HuH-7.5 (cell line): ENCODE results near the gene BMPR1B.
A peak's percentile ranks its signal among the peaks of the same experiment; 100 is the strongest.

Experiments used
- DNase-seq: peaks from one replicate; pipeline ENCODE4 v3.0.0; 2011; ENCODE audit warnings: low spot score

Gene BMPR1B

DNA sequence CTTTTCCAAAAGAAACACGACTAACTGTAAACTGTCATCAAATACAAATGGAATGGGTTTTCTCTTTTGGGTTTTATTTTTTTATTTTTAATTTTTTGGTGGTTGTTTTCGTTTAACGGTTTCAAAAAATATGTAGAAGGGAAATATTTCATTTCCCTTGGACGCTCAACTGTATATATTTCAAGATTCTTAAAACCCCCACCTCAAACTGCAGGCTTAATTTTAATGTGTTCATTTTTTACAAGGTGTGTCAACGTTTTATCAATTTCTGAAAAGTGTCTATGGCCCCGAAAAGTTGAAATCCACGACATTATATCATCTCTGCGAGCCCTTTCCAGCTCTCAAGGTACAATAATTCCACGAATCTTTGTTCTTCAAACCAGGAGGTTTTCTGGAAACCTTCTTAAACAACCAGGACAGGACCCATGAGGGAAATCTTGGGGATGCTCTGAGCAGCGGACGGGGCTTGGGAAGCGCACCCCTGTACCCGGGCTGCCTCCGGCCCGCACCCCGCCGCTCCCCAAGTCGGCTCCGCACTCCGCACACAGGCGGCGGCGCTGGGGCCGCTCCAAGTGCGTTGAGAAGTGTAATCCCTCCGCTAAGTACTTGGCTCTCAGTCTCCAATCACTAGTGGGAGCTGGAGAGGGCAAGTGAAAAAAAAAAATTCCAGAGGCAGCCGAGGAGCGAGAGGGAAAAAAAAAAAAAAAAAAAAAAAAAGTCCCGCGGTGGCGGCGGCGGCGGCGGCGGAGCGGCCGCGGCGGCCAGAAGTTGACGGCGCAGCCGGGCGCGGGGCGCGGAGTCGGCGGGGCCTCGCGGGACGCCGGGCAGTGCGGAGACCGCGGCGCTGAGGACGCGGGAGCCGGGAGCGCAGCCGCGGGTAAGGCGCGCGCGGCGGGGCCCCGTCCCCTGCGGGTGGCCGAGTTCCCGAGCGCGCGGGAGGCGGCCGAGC, at the start of gene BMPR1B:
BMPR1B (plus strand) TSS at position 764 of the 949 bp plus-strand sequence. CDS start 346,470 bp downstream, outside the sequence.
- DNase-seq, result peak; percentile 40

DNA sequence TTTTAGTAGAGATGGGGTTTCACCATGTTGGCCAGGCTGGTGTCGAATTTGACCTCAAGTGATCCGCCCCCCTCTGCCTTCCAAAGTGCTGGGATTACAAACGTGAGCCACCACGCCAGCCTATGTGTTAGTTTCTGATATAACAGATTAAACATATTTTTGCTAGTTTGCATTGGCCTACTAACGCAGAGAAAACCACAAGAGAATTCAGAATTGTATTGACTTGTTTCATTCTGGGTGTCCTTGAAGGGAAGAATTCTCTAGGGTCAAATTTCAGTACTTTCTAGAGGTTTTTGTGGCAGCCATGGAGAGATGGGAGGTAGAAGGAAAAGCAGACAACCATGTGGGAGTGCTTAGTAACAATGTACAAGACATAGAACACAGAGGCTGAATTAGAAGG, 46.1 kb upstream of the BMPR1B start:
- DNase-seq, result no peak

DNA sequence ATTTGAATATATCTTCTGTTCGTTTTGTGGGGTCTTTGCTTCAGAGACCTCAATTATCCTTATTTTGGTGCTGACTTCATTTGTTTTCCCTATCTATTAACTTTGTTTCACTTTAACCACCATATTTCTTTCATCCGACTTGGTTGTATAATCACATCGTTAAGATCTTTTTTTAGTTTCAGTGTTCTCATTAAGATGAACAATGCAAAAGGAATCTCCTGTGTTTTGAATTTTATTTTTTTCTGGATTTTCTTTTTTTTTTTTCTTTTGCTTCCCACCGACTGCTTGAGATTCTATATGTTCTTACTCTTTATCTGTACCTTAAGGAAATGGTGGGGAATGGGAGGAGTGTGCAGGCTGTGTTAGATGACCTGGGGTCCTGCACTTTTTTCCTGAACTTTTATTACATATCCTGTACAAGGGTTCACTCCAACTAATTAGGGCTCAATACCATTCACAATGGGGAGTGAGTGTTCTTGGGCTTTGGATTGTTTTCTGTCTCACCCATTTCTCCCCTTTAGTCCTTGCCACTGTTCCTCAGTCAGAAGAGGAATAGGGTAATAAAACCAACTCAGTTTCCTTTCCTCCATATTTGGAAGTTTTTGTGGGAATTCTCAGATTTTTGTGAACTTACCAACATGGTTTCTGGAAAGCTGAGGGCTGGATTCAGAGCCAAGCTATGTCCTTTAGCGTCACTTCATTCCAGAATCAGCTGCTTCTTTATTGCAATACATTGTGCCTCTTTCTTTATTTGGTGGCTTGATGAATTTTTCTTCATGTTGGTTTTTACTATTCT, 43.2 kb upstream of the BMPR1B start:
- no peak for DNase-seq

DNA sequence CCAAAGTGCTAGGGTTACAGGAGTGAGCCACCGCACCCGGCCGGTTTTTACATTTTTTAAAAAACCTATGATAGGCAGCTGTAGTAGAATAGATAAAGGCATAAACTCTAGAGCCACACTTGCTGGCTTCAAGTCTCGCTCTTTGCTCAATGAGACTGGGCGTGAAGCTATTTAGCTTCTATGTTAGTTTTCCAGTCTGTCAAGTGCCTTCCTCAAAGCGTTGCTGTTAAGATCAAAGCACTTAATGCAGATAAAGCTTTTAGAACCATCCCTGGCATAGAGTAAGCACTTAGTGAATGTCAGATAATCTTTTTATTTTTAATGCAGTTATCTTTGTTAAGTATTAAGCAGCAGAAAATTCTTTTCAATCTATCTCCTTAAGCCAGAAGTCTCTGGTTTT, 42.0 kb upstream of the BMPR1B start:
- no peak for DNase-seq

DNA sequence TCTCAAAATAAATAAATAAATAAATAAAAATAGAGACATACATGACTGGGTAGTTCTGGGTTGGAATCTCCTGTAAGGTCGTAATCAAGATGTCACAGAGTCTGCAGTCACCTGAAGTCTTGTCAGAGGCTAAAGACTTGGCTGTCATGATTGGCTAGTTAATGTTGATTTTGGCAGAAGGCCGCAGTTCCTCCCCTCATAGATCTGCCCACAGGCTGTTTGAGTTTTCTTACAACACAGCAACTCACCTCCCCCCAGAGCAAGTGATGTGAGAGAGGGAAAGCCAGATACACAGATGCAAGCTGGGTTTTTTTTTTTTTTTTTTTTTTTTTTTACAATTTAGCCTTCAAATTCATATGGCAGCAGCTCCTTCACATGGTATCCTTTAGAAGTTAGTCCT, 36.4 kb upstream of the BMPR1B start:
- no peak for DNase-seq

DNA sequence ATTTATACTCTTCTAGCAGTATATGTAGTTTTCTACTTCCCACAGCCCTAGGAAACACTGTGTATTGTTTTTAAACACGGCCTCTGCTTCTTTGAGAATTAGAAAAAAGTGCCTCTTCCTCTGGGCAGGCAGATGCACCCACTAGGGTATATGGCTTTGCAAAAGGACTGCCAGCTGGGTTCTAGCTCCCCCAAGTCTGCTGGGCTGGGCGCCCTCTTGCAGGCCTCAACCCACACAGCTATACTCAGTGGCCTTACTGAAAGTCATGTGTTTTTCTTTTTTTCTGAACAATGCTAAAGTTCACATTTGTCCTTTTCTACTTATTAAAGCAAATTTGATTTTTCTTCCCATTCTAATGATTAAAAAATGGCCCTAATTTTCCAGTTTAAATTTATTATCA, 35.5 kb upstream of the BMPR1B start:
- DNase-seq, result no peak

DNA sequence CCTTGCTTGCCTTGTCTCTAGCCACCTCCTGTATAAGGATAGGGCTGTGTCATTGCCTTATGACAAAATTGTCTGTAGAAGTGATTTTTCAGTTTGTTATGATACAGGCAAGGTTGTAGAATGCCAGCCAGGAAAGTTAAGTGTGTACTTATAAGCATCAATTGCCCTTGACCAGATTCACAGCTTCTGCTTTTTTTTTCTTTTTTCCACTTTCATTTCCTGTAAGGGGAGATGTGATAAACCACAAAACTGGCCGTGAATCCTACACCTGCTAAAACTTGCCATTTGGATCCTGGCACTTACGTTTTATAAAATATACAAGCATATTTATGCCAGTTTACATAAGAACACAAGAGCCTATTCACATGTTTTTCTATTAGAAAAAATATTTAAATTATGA, 35.0 kb upstream of the BMPR1B start:
- DNase-seq, result no peak

DNA sequence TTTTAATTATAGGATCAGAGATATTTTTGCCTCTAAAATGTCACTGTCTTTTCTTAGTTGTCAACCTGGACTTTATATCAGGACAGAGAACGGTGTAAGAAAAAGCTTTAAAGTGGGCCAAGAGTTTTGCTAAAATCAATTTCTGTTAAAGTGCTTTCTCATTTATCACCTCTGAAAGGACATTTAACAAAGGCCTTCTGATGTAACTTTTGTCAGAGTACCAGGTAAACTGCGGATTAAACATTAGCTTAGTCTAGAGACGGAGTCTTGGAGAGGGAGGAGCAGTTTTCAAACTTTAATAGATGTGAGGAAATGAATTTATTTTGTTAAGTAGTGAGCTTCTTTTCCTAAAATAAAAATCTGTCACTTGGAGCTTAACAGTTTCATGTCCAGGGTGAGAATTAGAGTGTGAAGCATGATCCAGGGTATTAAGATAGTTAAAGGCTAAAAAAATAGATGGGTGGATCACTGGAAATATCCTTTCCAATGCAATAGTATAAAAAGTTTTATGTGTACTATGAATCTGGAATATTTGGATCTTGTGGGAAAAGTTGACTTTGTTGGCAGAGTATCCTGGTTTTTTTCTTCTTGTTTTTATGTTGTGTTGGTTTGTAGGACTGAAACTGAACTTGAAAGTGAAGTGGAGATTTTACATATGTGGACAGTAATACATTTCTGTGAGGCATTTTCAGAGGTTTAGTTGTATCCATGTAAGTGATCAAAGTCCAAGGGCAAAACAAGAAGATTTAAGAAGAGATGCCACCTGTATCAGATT, 33.6 kb upstream of the BMPR1B start:
- no peak for DNase-seq

DNA sequence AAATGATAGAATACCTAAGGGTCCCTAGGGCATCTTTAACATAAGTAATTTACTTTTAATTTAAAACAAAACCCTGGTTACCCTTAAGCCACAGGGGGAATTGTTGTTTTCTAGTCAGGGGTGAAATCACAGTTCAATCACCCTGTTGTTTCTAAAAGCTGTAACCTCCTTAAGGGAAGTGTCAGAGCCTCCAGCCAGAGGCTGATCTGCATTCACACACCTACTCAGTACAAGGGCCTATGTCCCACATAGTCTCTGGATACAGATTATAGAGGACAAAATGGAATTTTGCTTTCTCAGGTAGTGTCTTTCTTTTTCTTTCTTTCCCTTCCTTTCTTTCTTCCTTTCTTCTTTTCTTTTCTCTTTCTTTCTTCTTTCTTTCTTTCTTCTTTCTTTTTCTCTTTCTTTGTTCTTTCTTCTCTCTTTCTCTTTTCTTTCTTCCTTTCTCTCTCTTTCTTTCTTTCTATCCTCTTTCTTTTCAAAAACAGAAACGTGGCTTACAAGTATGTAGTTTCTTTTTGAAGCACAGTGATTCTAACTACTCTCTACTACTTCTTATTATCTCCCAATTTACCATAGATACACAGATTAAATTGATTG, 31.1 kb upstream of the BMPR1B start:
- DNase-seq, result no peak

DNA sequence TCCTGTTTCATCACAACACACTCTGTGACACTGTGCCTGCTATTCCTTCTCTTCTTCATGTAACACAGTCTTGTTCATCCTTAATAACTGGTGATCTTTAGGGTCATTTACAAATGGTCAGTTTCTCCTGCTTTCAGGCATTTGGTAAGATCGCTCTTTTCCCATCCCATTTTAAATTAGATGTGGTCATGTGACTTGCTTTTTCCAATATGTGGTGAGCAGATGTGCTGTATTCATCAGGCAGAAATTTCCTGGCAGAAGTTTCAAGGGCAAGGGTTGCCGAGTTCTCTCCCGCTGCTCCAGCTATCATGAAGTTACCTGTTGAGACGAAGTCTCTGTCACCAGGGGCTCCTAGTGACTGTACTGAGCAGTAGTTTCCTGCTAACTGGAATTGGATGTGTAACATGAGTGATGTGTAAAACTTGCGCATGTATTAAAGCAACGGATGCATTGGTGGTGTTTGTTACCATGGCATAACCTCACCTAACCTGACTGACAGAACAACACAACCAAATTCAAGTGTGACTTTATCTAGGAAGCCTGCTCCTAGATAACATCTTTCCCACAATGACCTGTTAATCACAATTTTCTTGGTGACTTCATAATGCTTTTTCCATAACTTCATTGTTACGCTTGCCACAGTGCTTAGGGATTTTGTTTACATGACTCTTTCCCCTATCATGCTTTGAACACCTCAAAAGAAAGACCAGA, 29.5 kb upstream of the BMPR1B start:
- DNase-seq, result no peak

DNA sequence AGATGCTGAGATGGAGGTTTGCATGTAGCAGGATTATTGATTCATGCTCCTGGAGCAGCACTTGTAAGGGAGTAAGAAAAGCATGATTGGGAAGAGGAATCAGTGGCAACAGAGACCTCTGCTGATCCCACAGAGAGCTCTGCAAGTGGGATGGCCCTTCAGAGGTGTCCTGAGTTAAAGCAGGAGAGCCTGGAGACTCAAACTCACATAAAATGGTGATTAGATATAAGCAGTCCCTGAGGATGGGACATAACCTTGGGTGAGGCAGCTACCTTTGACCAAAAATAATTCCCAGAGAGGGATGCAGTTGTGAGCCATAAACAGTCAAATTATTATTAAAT, 25.4 kb upstream of the BMPR1B start:
- no peak for DNase-seq

DNA sequence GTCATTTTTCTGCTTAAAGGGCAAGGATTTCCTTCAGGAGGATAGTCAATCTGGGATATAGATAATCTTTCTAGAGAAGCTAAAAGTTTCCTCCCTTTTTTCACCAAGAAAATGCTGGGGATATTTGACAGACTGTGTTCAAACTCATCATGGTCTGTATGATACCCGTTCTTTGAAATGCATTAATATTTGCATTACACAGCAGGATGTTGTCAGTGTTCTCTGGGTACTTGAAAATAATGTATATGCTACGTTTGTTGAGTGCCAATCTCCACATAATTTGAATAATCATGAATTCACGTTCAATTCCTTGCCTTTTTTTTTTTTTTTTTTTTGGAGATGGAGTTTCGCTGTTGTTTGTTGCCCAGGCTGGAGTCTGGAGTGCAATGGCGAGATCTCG, 18.0 kb upstream of the BMPR1B start:
- no peak for DNase-seq

DNA sequence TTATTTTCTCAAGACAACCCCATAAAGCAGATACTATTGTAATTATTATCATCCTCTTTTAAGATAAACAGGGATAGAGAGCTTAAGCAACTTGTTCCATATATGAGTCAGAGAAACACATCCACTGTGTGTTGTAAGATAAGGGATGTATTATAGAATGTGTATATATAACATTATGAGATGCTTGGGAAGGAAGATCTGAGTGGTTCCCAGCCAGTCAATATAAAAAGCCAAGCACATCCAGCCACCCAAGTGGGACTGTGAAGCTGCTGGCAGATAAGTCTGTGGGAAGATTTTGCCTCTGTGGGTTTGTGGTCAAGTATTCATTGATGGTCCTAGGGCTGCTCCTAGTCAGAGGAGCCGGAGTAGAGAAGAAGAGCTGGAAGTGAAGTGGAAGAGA, 16.5 kb upstream of the BMPR1B start:
- no peak for DNase-seq

DNA sequence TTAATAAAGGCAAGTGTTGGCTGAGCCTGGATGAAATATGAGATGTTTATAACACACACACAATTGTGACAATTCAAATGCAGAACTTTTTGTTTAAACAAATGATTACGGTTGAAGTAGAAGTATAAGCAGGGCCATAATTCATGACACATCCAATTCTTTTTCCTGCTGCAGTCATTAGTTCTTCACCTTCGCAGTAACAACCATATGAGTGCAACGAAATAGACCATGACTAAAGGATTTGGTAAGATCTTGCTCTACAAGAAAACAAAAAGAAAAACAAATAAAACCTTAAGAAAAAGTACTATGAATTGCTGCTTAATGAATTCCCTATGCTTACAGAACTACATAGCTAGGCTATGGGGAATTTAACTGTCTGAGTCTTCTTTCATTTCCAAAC, 13.9 kb upstream of the BMPR1B start:
- DNase-seq, result no peak

DNA sequence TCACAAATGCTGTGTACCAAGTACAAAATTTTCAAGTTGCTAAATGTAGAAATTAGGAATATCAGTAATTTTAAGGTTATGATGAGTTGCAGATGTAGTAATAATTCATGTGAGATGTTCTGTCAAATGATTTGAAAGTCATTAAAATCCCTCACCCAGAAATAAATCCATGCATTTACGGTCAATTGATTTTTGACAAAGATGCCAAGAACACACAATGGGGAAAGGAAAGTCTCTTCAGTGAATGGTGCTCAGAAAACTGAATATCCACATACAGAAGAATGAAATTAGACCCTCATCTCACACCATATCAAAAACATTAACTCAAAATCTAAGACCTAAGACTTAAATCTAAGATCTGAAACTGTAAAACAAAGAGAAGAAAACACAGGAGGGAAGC, 12.9 kb upstream of the BMPR1B start:
- DNase-seq, result no peak

DNA sequence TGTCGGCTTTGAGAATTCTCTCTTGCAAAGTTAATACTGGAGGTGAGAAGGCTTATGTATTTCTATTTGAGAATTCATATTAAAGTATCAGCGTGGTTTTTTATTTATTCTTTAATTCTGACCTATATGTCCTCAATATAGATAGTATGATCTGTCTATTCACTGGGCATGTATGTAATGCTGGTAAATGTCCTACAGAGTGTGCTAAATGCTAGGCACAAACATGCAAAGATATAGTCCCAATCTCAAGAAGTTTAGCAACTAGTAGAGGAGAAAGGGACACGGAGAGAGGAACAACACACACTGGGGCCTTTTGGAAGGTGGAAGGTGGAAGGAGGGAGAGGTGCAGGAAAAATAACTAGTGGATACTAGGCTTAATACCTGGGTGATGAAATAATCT, 11.0 kb upstream of the BMPR1B start:
- DNase-seq, result no peak

DNA sequence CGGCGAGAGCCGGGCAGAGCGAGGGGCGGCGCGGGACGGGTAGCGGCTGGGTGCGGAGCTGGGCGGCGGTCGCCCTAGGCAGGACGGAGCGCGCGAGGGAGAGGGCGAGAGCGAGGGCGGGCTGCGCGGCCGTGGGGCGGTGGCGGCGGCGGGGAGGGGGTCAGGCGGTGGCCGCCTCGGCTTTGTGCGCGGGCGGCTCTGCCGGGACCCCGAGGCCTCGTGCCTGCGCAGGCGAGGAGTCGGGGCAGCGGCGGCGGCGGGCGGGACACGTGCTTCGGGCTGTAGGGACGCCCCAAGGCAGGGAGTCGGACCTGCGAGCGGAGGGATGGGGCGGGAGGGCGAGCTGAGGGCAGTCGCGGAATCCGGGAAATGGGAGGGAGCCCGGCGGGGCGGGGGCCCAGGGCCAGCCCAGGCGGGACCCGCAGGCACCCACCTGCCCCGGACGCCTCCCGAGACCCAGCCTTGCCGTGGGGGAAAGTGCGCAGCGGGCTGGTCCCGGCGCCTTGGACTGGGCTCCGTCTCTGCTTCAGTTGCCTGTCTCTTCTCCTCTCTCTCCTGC, 465 bp downstream of the BMPR1B start:
- DNase-seq, result peak; percentile 29

DNA sequence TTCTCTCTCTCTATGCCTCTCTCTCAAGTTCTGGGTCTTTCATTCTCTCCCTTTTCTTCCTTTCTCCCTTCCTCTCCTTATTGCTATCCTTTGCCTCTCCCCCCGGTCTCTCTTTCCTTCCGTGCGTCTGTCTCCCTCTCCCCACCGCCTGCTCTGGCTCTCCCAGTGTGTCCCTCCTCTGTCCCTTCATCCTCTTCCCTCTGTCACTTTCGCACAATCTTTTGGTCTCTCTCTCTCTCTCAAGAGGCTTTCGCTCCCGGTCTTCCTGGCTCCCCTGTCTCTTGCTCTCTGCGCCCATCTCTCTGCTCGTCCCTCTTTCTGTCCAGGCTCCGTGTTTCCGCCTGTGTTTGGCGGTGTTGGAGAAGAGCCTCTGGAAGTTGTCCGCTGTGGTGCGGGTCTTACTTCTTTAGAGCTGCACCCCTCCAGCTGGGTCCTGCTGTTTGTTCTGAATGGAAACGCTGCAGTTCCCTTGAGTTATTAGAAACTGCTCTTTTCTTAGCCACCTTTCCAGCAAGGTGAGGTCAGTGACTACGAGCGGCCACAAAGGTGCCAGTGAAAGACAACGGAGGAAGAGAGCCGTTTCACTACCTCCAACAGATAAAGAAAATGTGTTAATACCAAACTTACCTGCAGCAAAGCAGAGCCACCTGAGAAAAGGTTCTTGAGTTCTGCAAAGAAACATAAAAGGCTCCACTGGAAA, 1.1 kb downstream of the BMPR1B start:
- DNase-seq, result peak; percentile 29

DNA sequence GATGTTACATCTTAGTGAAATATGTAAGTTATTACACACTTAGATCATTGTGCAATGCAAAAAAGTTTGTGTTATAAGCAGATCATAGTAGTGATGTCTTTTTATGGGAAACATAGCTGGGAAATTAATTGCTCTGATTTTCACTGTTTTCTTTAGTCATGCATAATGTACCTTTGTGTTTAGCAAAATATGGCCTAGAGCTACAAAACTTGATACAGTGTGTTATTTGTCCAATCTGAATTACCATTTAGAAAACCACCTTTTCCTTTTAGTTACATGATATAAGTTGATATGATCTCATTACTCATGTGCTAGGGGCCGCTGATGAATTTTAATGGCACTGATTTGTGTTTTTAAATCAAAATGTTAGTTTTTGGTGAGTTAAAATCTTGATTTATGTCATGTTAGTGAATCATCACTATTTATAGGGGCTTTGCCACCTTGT, 2.0 kb downstream of the BMPR1B start:
- no peak for DNase-seq

DNA sequence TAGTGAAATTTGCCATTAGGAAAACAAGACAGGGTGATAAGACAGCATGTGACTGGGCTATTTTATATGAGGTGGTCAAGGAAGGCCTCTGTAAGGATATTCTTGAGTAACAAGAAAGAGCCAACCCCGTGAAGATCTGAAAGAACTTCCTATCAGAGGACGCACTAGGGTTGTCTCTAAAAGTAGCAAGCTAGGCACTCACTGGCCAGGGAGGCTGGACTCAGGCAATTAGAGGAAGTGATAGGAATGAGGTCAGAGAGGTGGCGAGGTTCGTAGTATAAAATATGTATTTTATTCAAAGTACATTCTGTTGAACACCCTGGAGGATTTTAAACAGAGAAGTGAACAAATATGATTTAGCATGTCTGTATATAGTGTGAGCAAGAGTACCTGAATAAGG, 4.6 kb downstream of the BMPR1B start:
- no peak for DNase-seq
